Right lobe of liver (tissue), 6 donors: Measurements from ENCODE around the gene CFAP251. TPM values are rescaled to one million over a fixed set of nuclear protein-coding genes. Genes with fewer than 3 reads are reported as not detected.
"Not testable (repeated sequence)": the region's sequence is repeated elsewhere in the genome, so short reads cannot be mapped to it uniquely, and the experiment has no call there.

Experiments used
- ATAC-seq, 4 donors: fragments of 200-7000 bp; cut with Tn5 transposase; one replicate each; pipeline ENCODE4 v1.9.1; 2020; ENCODE audit warnings: mild to moderate bottlenecking in 4 of 4, moderate library complexity in 4 of 4
- DNase-seq, 3 donors: peaks; one replicate each; pipeline ENCODE4 v3.0.0-alpha.2; 2020
- H3K27ac ChIP-seq, 3 donors: fragments of 200-600 bp; one replicate each; pipeline ENCODE4 v1.8.0; 2022
- H3K27me3 ChIP-seq, 2 donors: fragments of 200-600 bp; one replicate each; pipeline ENCODE4 v1.8.0; 2022
- H3K36me3 ChIP-seq, 4 donors: fragments of 200-600 bp; sonication (generic) in 1 of 4; one replicate each; pipeline versions ENCODE4 v1.5.1 to v1.8.0; 2017 to 2022; ENCODE audit warnings: control low read depth in 1 of 4
- H3K4me1 ChIP-seq, 4 donors: fragments of 200-600 bp; sonication (generic) in 1 of 4; one replicate each; pipeline versions ENCODE4 v1.5.1 to v1.8.0; 2017 to 2022; ENCODE audit warnings: control low read depth in 1 of 4
- H3K4me3 ChIP-seq, 3 donors: fragments of 200-600 bp; one replicate each; pipeline ENCODE4 v1.8.0; 2022
- H3K9me3 ChIP-seq, 4 donors: fragments of 200-600 bp; sonication (generic) in 1 of 4; one replicate each; pipeline versions ENCODE4 v1.5.1 to v1.8.0; 2017 to 2022; ENCODE audit warnings: control low read depth in 1 of 4
- POLR2A ChIP-seq: fragments of 450-650 bp; IDR thresholded peaks from one replicate; pipeline ENCODE4 v1.6.1; 2017; ENCODE audit warnings: antibody characterized with exemption, mild to moderate bottlenecking
- WGBS: methylation state at CpG from one replicate; pipeline ENCODE4 v1.1.6; 2018; ENCODE audit warnings: low coverage, low lambda C conversion rate; ENCODE audit not compliant: insufficient coverage; ENCODE audit errors: missing lambda C conversion rate; 5-methylcytosine and 5-hydroxymethylcytosine counted together
- intact Hi-C, 2 donors: fragments of 100-400 bp; cut with DNase I; formaldehyde crosslinking; loops; one replicate each; pipeline versions ENCODE4 v1.11.2 to v1.14.1; 2022
- total RNA-seq, 6 experiments: library from RNA; depleted of rRNA in 2 of 6; stranded (reverse); fragments of >200 nt in 2 of 6; fragmentation: NEBNext Ultra II Directional in 3 of 6; extraction: Animal tissue kit (Norgen Biotek cat#: 25700) in 3 of 6; gene quantifications; one replicate each; pipeline versions ENCODE4 v1.1.0 to v1.2.4, GENCODE V29; 2016 to 2023
- TF ChIP-seq, protein P1 (sequence below), 4 donors: fragments of 200-600 bp in 3 of 4; fragments of 450-650 bp in 1 of 4; IDR thresholded peaks; one replicate each; pipeline versions ENCODE4 v1.5.1 to v1.8.0; 2016 to 2022; ENCODE audit warnings: antibody characterized with exemption in 4 of 4, mild to moderate bottlenecking in 2 of 4
- donor health status: DM: no; HTN: yes; CAD: no.
- donor health status: DM: no; HTN: no; CAD: no.
- donor health status: DM: no; HTN: no; CAD: no.
- donor health status: DM: no; HTN: yes; CAD: no.
- donor health status: DM: no; HTN: yes; CAD: no.

CFAP251 gene
- total RNA-seq, 6 experiments from 2014 or later: 1.0 to 6.2 (median 2.4) TPM

DNA sequence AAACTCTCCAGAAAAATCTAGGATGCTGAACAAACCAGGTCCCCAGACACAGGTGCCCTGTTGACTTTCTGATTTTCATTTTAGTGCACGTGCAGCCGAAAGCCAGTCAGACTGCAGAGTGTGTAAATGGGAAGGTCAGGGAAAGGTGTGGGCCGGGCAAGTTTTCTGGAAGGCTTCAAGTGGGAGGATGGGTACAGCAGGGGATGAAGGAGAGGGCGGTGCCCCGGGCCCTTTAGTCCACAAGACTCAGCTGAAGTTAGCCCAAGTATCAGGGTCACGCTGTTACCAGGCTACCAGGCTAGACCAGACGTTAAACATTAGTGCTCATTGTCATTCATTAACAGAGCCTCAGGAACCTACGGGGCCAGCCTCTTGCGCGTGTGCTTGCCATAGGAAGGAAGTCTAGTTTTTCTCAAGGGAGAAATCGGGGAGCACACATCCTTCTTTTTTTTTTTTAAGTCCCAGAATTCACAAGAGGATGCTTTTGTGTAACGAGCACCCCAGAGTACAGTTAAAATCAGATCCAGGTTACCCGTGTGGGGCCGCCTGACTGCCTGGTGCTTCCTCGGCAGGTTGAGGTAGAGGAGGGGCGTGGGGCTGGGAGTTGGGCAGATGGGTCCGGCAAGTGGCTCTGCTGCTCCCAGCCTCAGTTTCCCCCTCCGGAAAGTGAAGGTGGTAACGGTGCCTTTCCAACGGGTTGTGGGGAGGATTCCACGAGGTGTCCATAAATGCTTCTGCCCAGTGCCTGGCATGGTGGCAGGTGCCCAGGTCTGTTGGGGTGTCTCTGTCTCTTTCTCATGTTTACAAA, 122.4 kb downstream of the CFAP251 start:
- peak overlapping the region in 2 of 3 donors; percentile 11 to 44 for H3K27ac ChIP-seq
- no peaks in the 10 kb centered on the region for H3K27me3 ChIP-seq
- H3K4me1 ChIP-seq: peaks cover 0 to 9% (median 0%) of the 10 kb centered on the region in 4 donors
- H3K4me3 ChIP-seq: no peak overlapping the region
- H3K36me3 ChIP-seq: peaks cover 0 to 13% (median under 1%) of the 10 kb centered on the region in 4 donors
- no peaks in the 10 kb centered on the region for H3K9me3 ChIP-seq
- DNase-seq (peak in 1 of 3 donors; percentile 70), ATAC-seq (peak; percentile 94 to 98 (median 94))
- TF ChIP-seq, protein P1, sequence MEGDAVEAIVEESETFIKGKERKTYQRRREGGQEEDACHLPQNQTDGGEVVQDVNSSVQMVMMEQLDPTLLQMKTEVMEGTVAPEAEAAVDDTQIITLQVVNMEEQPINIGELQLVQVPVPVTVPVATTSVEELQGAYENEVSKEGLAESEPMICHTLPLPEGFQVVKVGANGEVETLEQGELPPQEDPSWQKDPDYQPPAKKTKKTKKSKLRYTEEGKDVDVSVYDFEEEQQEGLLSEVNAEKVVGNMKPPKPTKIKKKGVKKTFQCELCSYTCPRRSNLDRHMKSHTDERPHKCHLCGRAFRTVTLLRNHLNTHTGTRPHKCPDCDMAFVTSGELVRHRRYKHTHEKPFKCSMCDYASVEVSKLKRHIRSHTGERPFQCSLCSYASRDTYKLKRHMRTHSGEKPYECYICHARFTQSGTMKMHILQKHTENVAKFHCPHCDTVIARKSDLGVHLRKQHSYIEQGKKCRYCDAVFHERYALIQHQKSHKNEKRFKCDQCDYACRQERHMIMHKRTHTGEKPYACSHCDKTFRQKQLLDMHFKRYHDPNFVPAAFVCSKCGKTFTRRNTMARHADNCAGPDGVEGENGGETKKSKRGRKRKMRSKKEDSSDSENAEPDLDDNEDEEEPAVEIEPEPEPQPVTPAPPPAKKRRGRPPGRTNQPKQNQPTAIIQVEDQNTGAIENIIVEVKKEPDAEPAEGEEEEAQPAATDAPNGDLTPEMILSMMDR (IDR thresholded peaks at IDR 0.05): no peak
- TF ChIP-seq POLR2A: no peak
- intact Hi-C loops: no loop called here
- 29% methylated on average over 11 of the region's 21 CpGs for WGBS

DNA sequence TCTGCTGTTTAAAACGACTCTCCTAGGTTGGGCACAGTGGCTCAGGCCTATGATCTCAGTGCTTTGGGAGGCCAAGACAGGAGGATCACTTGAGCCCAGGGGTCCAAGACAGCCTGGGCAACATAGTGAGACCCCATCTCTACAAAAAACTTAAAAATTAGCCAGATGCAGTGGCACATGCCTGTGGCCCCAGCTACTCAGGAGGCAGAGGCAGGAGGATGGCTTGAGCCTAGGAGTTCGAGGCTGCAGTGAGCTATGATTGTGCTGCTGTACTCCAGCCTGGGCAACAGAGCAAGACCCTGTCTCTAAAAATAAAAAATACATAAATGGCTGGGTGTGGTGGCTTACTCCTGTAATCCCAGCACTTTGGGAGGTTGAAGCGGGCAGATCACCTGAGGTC, 123.1 kb downstream of the CFAP251 start:
- WGBS: 100% methylated on average over 1 of the region's 3 CpGs
- H3K27ac ChIP-seq: peak overlapping the region in 1 of 3 donors; percentile 11
- H3K27me3 ChIP-seq, DNase-seq, ATAC-seq, H3K36me3 ChIP-seq, H3K4me3 ChIP-seq, H3K9me3 ChIP-seq, intact Hi-C loops, H3K4me1 ChIP-seq: not testable (repeated sequence)

DNA sequence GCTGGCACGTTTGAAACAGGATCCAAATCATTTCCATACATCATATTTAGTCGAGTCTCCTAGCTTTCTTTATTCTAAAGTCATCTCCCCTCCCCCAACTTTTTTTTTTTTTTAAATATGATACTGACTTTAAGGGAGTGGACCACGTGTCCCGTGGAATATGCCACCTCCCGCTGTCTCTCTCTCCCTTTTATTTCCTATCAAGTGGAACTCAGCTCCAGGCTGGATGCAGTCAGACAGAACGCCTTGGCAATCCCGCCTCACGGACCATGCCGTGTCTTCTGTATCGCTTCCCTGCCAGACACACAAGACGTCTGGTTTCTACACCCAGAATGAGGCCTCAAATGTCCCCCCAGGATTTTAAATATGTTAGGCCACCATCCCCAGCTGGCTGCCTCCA, 124.5 kb downstream of the CFAP251 start:
- ATAC-seq: no peak
- no peaks in the 10 kb centered on the region for H3K27me3 ChIP-seq
- TF ChIP-seq, protein P1 (IDR thresholded peaks at IDR 0.05): no peak
- TF ChIP-seq POLR2A: no peak
- no peak overlapping the region for H3K27ac ChIP-seq
- no peak overlapping the region for H3K4me3 ChIP-seq
- peaks cover 0 to 9% (median 0%) of the 10 kb centered on the region in 4 donors for H3K4me1 ChIP-seq
- intact Hi-C loops: no loop called here
- 65% methylated on average over 3 of the region's 11 CpGs for WGBS
- H3K36me3 ChIP-seq: peaks cover 0 to 7% (median under 1%) of the 10 kb centered on the region in 4 donors
- no peaks in the 10 kb centered on the region for H3K9me3 ChIP-seq
- no peak for DNase-seq

DNA sequence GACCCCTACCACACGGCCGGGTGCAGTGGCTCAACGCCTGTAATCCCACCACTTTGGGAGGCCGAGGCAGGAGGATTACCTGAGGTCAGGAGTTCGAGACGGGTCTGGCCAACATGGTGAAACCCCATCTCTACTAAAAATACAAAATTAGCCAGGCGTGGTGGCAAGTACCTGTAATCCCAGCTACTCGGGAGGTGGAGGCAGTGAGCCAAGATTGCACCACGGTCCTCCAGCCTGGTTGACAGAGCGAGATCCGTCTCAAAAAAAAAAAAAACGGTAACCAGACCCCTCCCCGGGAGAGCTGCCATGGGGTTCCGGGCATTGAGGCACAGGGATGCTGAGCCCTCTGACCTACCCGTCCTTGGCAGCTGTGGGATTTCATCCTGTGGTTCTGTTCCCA, 125.1 kb downstream of the CFAP251 start:
- H3K4me3 ChIP-seq: no peak overlapping the region
- no peaks in the 10 kb centered on the region for H3K27me3 ChIP-seq
- H3K36me3 ChIP-seq: peaks cover 0 to 7% (median under 1%) of the 10 kb centered on the region in 4 donors
- ATAC-seq (no peak), DNase-seq (no peak)
- TF ChIP-seq, protein P1 (IDR thresholded peaks at IDR 0.05): no peak
- no peak for TF ChIP-seq POLR2A
- WGBS: no CpG with 5 or more reads among the region's 15 CpGs
- no peak overlapping the region for H3K27ac ChIP-seq
- intact Hi-C loops: no loop called here
- no peaks in the 10 kb centered on the region for H3K9me3 ChIP-seq
- peaks cover 0 to 9% (median 0%) of the 10 kb centered on the region in 4 donors for H3K4me1 ChIP-seq

DNA sequence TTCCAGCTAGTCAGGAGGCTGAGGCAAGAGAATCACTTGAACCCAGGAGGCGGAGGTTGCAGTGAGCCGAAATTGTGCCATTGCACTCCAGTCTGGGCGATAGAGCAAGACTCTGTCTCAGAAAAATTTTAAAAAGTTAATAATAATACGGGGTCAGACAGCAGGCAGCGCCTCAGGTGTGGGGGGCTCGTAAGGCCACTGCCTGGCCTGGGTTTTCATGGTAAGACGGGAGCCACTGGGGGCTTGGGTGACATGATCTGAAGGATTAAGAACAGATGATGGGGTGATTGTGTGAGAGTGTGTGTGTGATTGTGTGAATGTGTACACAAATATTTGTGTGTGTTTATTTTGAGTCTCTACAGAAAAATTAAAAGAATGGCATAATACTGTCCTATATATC, 126.9 kb downstream of the CFAP251 start:
- no peak overlapping the region for H3K27ac ChIP-seq
- ATAC-seq (no peak), DNase-seq (no peak)
- H3K9me3 ChIP-seq: no peaks in the 10 kb centered on the region
- H3K27me3 ChIP-seq: no peaks in the 10 kb centered on the region
- H3K36me3 ChIP-seq: peaks cover 0 to 7% (median under 1%) of the 10 kb centered on the region in 4 donors
- peaks cover 0 to 9% (median 0%) of the 10 kb centered on the region in 4 donors for H3K4me1 ChIP-seq
- TF ChIP-seq, protein P1 (IDR thresholded peaks at IDR 0.05): no peak
- no peak for TF ChIP-seq POLR2A
- H3K4me3 ChIP-seq: no peak overlapping the region
- intact Hi-C loops: no loop called here
- WGBS: 95% methylated on average over 4 of the region's 7 CpGs
